SK-N-SH (cell line): Measurements from ENCODE around the gene MUC5AC. TPM values are rescaled to one million over a fixed set of nuclear protein-coding genes. Genes with fewer than 3 reads are reported as not detected.

Experiments used
- CTCF ChIA-PET: fragments of 300-600, 350-600 bp; formaldehyde crosslinking; extraction: SDS; loops from one replicate; lab custom pipeline; 2021; lab: Yijun Ruan, JAX
- POLR2A ChIA-PET: fragments of 350-600 bp; sonication (Branson Sonifier 250); formaldehyde crosslinking; extraction: SDS; loops from one replicate; lab custom pipeline; 2020; ENCODE audit warnings: antibody characterized with exemption, inconsistent platforms; lab: Yijun Ruan, JAX
- DNase-seq: peaks from one replicate; pipeline ENCODE4 v3.0.0; 2012
- H2AFZ ChIP-seq: fragments of 200-600 bp; sonication (generic); 2 replicates; pipeline ENCODE4 v1.8.1; 2016; ENCODE audit warnings: antibody characterized with exemption, mild to moderate bottlenecking, low read depth
- H3F3A ChIP-seq: fragments of 200-600 bp; sonication (generic); replicated peaks from 2 replicates; pipeline ENCODE3; 2016; ENCODE audit warnings: antibody characterized with exemption, mild to moderate bottlenecking; ENCODE audit not compliant: insufficient read depth
- H3K27ac ChIP-seq, 2 experiments: fragments of 200-500 bp in 1 of 2; fragments of 200-600 bp in 1 of 2; sonication (Bioruptor generic) in 1 of 2; sonication (generic), shearing (Covaris generic) in 1 of 2; 2 replicates each; pipeline versions ENCODE4 v1.5.1 to v1.6.1; 2014 to 2016; ENCODE audit warnings: low read depth in 2 of 2, inconsistent platforms in 1 of 2, low read length in 1 of 2, mild to moderate bottlenecking in 1 of 2, mixed read lengths in 1 of 2
- H3K27me3 ChIP-seq: fragments of 200-600 bp; sonication (generic), shearing (Covaris generic); 2 replicates; pipeline ENCODE4 v1.6.1; 2016; ENCODE audit warnings: mixed run types; ENCODE audit not compliant: insufficient read depth
- H3K36me3 ChIP-seq, 2 experiments: fragments of 200-500 bp in 1 of 2; fragments of 200-600 bp in 1 of 2; sonication (Bioruptor generic) in 1 of 2; sonication (generic) in 1 of 2; replicated peaks in 1 of 2; 2 replicates each; pipeline versions ENCODE3 to v1.5.1; 2014 to 2016; ENCODE audit warnings: low read length in 1 of 2, mild to moderate bottlenecking in 1 of 2; ENCODE audit not compliant: insufficient read depth in 2 of 2, control insufficient read depth in 1 of 2
- H3K4me1 ChIP-seq, 2 experiments: fragments of 200-500 bp in 1 of 2; fragments of 200-600 bp in 1 of 2; sonication (Bioruptor generic) in 1 of 2; sonication (generic), shearing (Covaris generic) in 1 of 2; 2 replicates each; pipeline versions ENCODE4 v1.5.1 to v1.6.1; 2014 to 2016; ENCODE audit warnings: low read depth in 1 of 2, low read length in 1 of 2, mixed run types in 1 of 2; ENCODE audit not compliant: insufficient read depth in 2 of 2, control insufficient read depth in 1 of 2
- H3K4me2 ChIP-seq: fragments of 200-600 bp; sonication (generic), shearing (Covaris generic); 2 replicates; pipeline ENCODE4 v1.6.1; 2017; ENCODE audit warnings: mixed run types
- H3K4me3 ChIP-seq, 2 experiments: fragments of 200-500 bp in 1 of 2; fragments of 200-600 bp in 1 of 2; sonication (Bioruptor generic) in 1 of 2; sonication (generic), shearing (Covaris generic) in 1 of 2; 2 replicates each; pipeline versions ENCODE4 v1.5.1 to v1.8.1; 2014 to 2016; ENCODE audit warnings: low read depth in 2 of 2, inconsistent platforms in 1 of 2, low read length in 1 of 2, mild to moderate bottlenecking in 1 of 2, mixed read lengths in 1 of 2, moderate library complexity in 1 of 2
- H3K79me2 ChIP-seq: fragments of 200-600 bp; sonication (generic); 2 replicates; pipeline ENCODE4 v1.8.1; 2017; ENCODE audit warnings: mild to moderate bottlenecking; ENCODE audit not compliant: insufficient read depth
- H3K9ac ChIP-seq: fragments of 200-600 bp; sonication (generic); 2 replicates; pipeline ENCODE4 v1.6.1; 2017; ENCODE audit warnings: mixed run types
- H3K9me2 ChIP-seq: fragments of 200-600 bp; sonication (generic); 2 replicates; pipeline ENCODE4 v1.6.1; 2017; ENCODE audit warnings: mixed run types
- H3K9me3 ChIP-seq: fragments of 200-600 bp; sonication (generic); 2 replicates; pipeline ENCODE4 v1.6.1; 2017; ENCODE audit warnings: mixed run types, mild to moderate bottlenecking, moderate library complexity
- H4K20me1 ChIP-seq: fragments of 200-600 bp; sonication (generic); 2 replicates; pipeline ENCODE4 v1.6.1; 2017; ENCODE audit warnings: mild to moderate bottlenecking, mixed run types; ENCODE audit not compliant: insufficient read depth
- CHD2 ChIP-seq: fragments of 150-350 bp; IDR thresholded peaks from 2 replicates; pipeline ENCODE4 v1.6.1; 2018; ENCODE audit warnings: low read length; ENCODE audit not compliant: partially characterized antibody
- ELF1 ChIP-seq: IDR thresholded peaks from 2 replicates; pipeline ENCODE4 v1.4.0; 2012
- EP300 ChIP-seq, 2 experiments: IDR thresholded peaks; 2 replicates each; pipeline versions ENCODE4 v1.4.0 to v1.6.1; 2012; ENCODE audit warnings: borderline replicate concordance in 1 of 2, low read depth in 1 of 2, low read length in 1 of 2
- EZH2phosphoT487 ChIP-seq: fragments of 200-600 bp; sonication (generic); IDR thresholded peaks from 2 replicates; pipeline ENCODE4 v1.6.1; 2017; ENCODE audit warnings: low read depth, mixed run types, mild to moderate bottlenecking, antibody characterized with exemption, moderate library complexity, borderline replicate concordance
- FOSL2 ChIP-seq: IDR thresholded peaks from 2 replicates; pipeline ENCODE4 v1.4.0; 2012; ENCODE audit warnings: low read depth, mild to moderate bottlenecking, moderate library complexity, borderline replicate concordance
- FOXJ3 ChIP-seq: sonication (generic); formaldehyde crosslinking; IDR thresholded peaks from 2 replicates; pipeline ENCODE4 v1.5.1; 2020; ENCODE audit warnings: mild to moderate bottlenecking, missing genetic modification reagents
- FOXM1 ChIP-seq: IDR thresholded peaks from 2 replicates; pipeline ENCODE4 v1.4.0; 2012; ENCODE audit warnings: low read depth, mild to moderate bottlenecking
- GABPA ChIP-seq: IDR thresholded peaks from 2 replicates; pipeline ENCODE4 v1.4.0; 2012; ENCODE audit warnings: low read depth, mild to moderate bottlenecking
- GATA2 ChIP-seq: sonication (generic); formaldehyde crosslinking; IDR thresholded peaks from 2 replicates; pipeline ENCODE4 v1.5.0; 2020; ENCODE audit warnings: mild to moderate bottlenecking, missing genetic modification reagents
- IRF3 ChIP-seq: fragments of 150-350 bp; IDR thresholded peaks from 2 replicates; pipeline ENCODE4 v1.6.1; 2016; ENCODE audit warnings: mild to moderate bottlenecking, low read depth, low read length
- JUND ChIP-seq: IDR thresholded peaks from 2 replicates; pipeline ENCODE4 v1.4.0; 2012
- MEF2A ChIP-seq: IDR thresholded peaks from 2 replicates; pipeline ENCODE4 v1.4.0; 2012; ENCODE audit warnings: low read depth, borderline replicate concordance
- MXI1 ChIP-seq: IDR thresholded peaks from 2 replicates; pipeline ENCODE4 v1.6.1; 2012; ENCODE audit warnings: mild to moderate bottlenecking, low read depth, low read length, improper control_type of control experiment
- NRF1 ChIP-seq: IDR thresholded peaks from 2 replicates; pipeline ENCODE4 v1.6.1; 2012; ENCODE audit warnings: low read depth, mild to moderate bottlenecking, low read length
- PBX3 ChIP-seq: IDR thresholded peaks from 2 replicates; pipeline ENCODE4; 2012
- RAD21 ChIP-seq: IDR thresholded peaks from 2 replicates; pipeline ENCODE4 v1.6.1; 2012; ENCODE audit warnings: mild to moderate bottlenecking, low read length
- RCOR1 ChIP-seq: fragments of 150-350 bp; IDR thresholded peaks from 2 replicates; pipeline ENCODE4 v1.6.1; 2017; ENCODE audit warnings: antibody characterized with exemption, low read length
- RFX5 ChIP-seq: IDR thresholded peaks from 2 replicates; pipeline ENCODE4 v1.6.1; 2012; ENCODE audit warnings: mild to moderate bottlenecking, improper control_type of control experiment, low read length
- RXRA ChIP-seq: IDR thresholded peaks from 2 replicates; pipeline ENCODE4 v1.4.0; 2012; ENCODE audit warnings: low read depth, mild to moderate bottlenecking, borderline replicate concordance
- SIN3A ChIP-seq: IDR thresholded peaks from 2 replicates; pipeline ENCODE4 v1.6.1; 2012; ENCODE audit warnings: low read depth, mild to moderate bottlenecking, low read length, moderate library complexity, borderline replicate concordance
- SMC3 ChIP-seq: IDR thresholded peaks from 2 replicates; pipeline ENCODE4 v1.6.1; 2012; ENCODE audit warnings: low read depth, low read length, improper control_type of control experiment
- TCF12 ChIP-seq: IDR thresholded peaks from 2 replicates; pipeline ENCODE4 v1.4.0; 2012
- TEAD4 ChIP-seq: IDR thresholded peaks from 2 replicates; pipeline ENCODE4 v1.4.0; 2012; ENCODE audit warnings: mild to moderate bottlenecking, borderline replicate concordance; ENCODE audit not compliant: insufficient read depth
- YY1 ChIP-seq: IDR thresholded peaks from 2 replicates; pipeline ENCODE4 v1.4.0; 2012; ENCODE audit warnings: low read depth, mild to moderate bottlenecking
- WGBS: methylation state at CpG from one replicate; pipeline ENCODE4 v1.1.6; 2017; ENCODE audit warnings: low lambda C conversion rate; 5-methylcytosine and 5-hydroxymethylcytosine counted together
- polyA plus RNA-seq, 3 experiments: library from polyadenylated mRNA; depleted of rRNA; stranded (reverse); fragments of >200 nt; gene quantifications; 2 replicates each; pipeline ENCODE4 v1.2.3, GENCODE V29; 2012
- TF ChIP-seq, protein P1 (sequence below): IDR thresholded peaks from 2 replicates; pipeline ENCODE4 v1.4.0; 2012; ENCODE audit warnings: low read depth
- TF ChIP-seq, protein P2 (sequence below): fragments of 150-350 bp; IDR thresholded peaks from 2 replicates; pipeline ENCODE4 v1.6.1; 2017; ENCODE audit warnings: antibody characterized with exemption, low read length, low read depth, borderline replicate concordance

Gene MUC5AC
- polyA plus RNA-seq, 1 of the 3 experiments (the other 2 are of a cell fraction), result not detected

- no peaks in the 10 kb centered on the region for H3F3A ChIP-seq
- TF ChIP-seq FOXJ3 (CRISPR knock-in tag) (no peak), NRF1 (no peak), JUND (no peak), TCF12 (no peak), PBX3 (no peak), FOSL2 (no peak), EZH2phosphoT487 (no peak), CHD2 (no peak), SIN3A (no peak), ELF1 (no peak), GABPA (no peak), MXI1 (no peak), RAD21 (no peak), FOXM1 (no peak), GATA2 (CRISPR knock-in tag) (no peak), RFX5 (no peak), MEF2A (no peak), YY1 (no peak)
- H3K9me2 ChIP-seq, result no peaks in the 10 kb centered on the region
- H3K27me3 ChIP-seq, result no peaks in the 10 kb centered on the region
- H3K27ac ChIP-seq, result no peak overlapping the region
- POLR2A ChIA-PET, result no interaction called here
- H4K20me1 ChIP-seq, result no peaks in the 10 kb centered on the region
- H3K4me2 ChIP-seq, result no peak overlapping the region
- H3K4me1 ChIP-seq, result no peaks in the 10 kb centered on the region
- H3K9ac ChIP-seq, result no peak overlapping the region
- no peak overlapping the region for H3K4me3 ChIP-seq
- no peak for DNase-seq
- CTCF ChIA-PET, result no interaction called here
- no peak overlapping the region for H2AFZ ChIP-seq
- WGBS, result 7% methylated on average over 8 of the region's 8 CpGs
- H3K79me2 ChIP-seq, result no peaks in the 10 kb centered on the region
- H3K36me3 ChIP-seq, result no peaks in the 10 kb centered on the region
- H3K9me3 ChIP-seq, result peaks cover 9% of the 10 kb centered on the region
Observed at GRCh38 chr11:1138097-1138496, 19.7 kb upstream of the MUC5AC start.

- Histone ChIP-seq H3F3A (no peaks in the 10 kb centered on the region), H3K27ac (no peak overlapping the region), H3K36me3 (no peaks in the 10 kb centered on the region), H4K20me1 (no peaks in the 10 kb centered on the region), H3K9me2 (no peaks in the 10 kb centered on the region), H3K79me2 (no peaks in the 10 kb centered on the region), H3K9ac (no peak overlapping the region), H3K4me3 (no peak overlapping the region), H3K4me2 (no peak overlapping the region), H3K27me3 (no peaks in the 10 kb centered on the region), H3K9me3 (peaks cover 7% of the 10 kb centered on the region), H3K4me1 (no peaks in the 10 kb centered on the region), H2AFZ (no peak overlapping the region)
- ChIA-PET CTCF (no interaction called here), POLR2A (no interaction called here)
- 48% methylated on average over 12 of the region's 12 CpGs for WGBS
- no peak for DNase-seq
- TF ChIP-seq RXRA (no peak), FOSL2 (no peak), PBX3 (no peak), IRF3 (no peak), SMC3 (no peak), FOXM1 (no peak), RCOR1 (no peak), GABPA (no peak), NRF1 (no peak), CHD2 (no peak), RFX5 (no peak), EP300 (IDR thresholded peaks at IDR 0.05; ENCODE audit: borderline replicate concordance in 1 of 2, low read depth in 1 of 2, low read length in 1 of 2) (no peak), TEAD4 (no peak), SIN3A (no peak), EZH2phosphoT487 (no peak)
- TF ChIP-seq, protein P1, sequence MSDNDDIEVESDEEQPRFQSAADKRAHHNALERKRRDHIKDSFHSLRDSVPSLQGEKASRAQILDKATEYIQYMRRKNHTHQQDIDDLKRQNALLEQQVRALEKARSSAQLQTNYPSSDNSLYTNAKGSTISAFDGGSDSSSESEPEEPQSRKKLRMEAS, result no peak
- TF ChIP-seq, protein P2, sequence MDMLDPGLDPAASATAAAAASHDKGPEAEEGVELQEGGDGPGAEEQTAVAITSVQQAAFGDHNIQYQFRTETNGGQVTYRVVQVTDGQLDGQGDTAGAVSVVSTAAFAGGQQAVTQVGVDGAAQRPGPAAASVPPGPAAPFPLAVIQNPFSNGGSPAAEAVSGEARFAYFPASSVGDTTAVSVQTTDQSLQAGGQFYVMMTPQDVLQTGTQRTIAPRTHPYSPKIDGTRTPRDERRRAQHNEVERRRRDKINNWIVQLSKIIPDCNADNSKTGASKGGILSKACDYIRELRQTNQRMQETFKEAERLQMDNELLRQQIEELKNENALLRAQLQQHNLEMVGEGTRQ, result no peak
Observed at GRCh38 chr11:1139441-1140083, 18.2 kb upstream of the MUC5AC start.
